ENCODE measurements around the gene AAGAB. TPM values are rescaled to one million over a fixed set of nuclear protein-coding genes. Genes with fewer than 3 reads are reported as not detected.
"Not testable (repeated sequence)": the region's sequence is repeated elsewhere in the genome, so short reads cannot be mapped to it uniquely, and the experiment has no call there.

The AAGAB gene
- total RNA-seq, 2 experiments from 2014 or later = 45.3 to 46.7 TPM

- DNase-seq, H3K9me3 Mint-ChIP-seq, H3K4me3 Mint-ChIP-seq, CTCF ChIA-PET, H3K27me3 Mint-ChIP-seq, H3K27ac Mint-ChIP-seq, POLR2A ChIA-PET: not testable (repeated sequence)
- peaks cover 50% of the 10 kb centered on the region for H3K36me3 Mint-ChIP-seq (ENCODE audit: low read depth)
- peaks cover 72% of the 10 kb centered on the region for H3K4me1 Mint-ChIP-seq
Observed at GRCh38 chr15:67153044-67153443, 101.4 kb downstream of the AAGAB start.

GRCh38 chr15:67152429-67152828 is 102.0 kb downstream of the AAGAB start:
- Mint-ChIP-seq H3K9me3 (peaks cover 4% of the 10 kb centered on the region), H3K4me1 (peaks cover 72% of the 10 kb centered on the region), H3K27me3 (no peaks in the 10 kb centered on the region), H3K4me3 (no peak overlapping the region), H3K27ac (no peak overlapping the region), H3K36me3 (ENCODE audit: low read depth) (peaks cover 48% of the 10 kb centered on the region)
- DNase-seq = no peak
- ChIA-PET CTCF (no interaction called here), POLR2A (no interaction called here)

Other genes starting within 250 kb of the AAGAB start
- 10 to 100 TPM; 81.6 to 83.9 TPM for gene SMAD3, start 189.1 kb downstream of the AAGAB start, total RNA-seq
- under 1 TPM; 0.77 to 0.89 TPM for gene IQCH, start 125 bp upstream of the AAGAB start, total RNA-seq

Measured in activated CD4-positive, alpha-beta T cell treated with anti-CD3 and anti-CD28 coated beads, Interleukin-2, amount 10 ng/mL, durations not matched to agents 7 days and 5 days (primary cell).